ENCODE results near the gene CERCAM.
"Not testable (repeated sequence)": the region's sequence is repeated elsewhere in the genome, so short reads cannot be mapped to it uniquely, and the experiment has no call there.

CERCAM gene

DNA sequence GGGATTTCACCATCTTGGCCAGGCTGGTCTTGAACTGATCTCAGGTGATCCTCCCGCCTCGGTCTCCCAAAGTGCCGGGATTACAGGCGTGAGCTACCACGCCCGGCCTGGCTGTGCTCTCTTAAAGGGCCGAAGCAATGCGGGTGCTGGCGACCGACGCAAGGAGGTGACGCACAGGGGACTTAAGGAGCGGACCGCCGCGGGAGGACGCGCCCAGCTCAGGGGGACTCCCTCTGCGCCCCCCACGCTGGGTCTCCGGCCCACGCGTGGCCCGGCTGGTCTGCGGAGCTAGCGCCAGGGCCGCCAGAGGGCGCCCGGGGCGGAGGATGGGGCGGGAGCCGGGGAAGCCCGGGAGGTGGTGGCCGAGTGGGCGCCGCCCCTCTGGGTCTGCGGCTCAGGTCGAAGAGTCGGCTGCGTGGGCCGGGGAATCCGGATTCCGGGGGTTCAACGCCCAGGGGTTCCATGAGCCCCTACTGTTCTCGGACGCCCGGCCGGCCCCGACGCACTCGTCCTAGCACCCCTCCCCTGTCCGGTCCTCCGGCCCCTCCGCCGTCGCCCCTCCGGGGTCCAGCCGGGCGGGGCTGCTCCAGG, 502 bp upstream of the CERCAM start:
- DNase-seq = peak; percentile 72

DNA sequence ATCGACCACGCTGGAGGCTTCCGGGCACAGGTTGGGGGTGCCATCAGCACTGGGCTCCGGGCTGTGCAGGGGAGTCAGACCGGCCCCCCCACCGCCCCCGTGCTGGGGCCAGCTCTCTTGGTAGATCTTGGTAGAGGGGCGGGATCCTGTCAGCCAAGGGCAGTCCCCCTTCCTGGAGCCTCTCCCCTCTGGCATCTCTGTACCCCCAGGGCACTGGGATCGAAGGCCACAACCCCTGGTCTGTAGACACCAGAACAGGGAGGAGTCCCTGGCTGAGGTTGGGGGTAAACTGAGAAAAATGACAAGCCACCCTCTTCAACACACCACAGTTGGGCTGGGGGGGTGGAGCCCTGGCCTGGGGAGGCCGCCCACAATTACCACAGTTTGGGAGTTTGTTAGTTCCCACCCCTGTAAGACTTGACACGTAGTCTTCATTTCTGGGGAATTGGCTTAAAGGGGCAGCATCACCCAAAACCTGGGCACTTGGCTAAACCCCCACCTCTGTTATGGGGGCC, 882 bp downstream of the CERCAM start:
- DNase-seq = peak; percentile 10

DNA sequence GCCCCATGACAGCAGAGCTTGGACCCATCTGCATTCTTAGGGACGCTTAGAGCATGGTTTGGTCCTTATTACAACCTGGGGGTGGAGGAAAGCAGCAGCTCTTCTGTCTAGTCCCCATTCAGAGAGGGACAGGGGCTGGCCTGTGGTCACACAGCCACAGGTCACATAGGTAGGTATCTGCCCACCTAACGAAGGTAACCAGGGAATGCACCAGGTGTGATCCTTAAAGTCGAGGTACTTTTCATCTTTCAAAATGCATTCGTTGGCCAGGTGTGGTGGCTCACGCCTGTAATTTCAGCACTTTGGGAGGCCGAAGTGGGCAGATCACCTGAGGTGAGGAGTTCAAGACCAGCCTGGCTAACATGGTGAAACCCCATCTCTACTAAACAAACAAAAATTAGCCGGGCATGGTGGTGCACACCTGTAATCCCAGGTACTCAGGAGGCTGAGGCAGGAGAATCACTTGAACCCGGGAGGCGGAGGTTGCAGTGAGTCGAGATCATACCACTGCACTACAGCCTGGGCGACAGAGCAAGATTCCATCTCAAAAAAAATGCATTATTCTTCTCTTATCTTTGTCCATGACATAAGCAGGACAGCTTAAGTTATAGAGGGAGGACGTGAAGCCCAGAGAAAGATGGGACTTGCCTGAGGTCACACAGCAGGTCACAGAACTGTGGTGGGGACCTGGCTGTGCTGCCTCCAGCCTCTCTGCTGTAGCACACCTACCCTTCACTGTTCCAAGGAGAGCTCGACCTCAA, 1.5 kb downstream of the CERCAM start:
- not testable (repeated sequence) for DNase-seq

DNA sequence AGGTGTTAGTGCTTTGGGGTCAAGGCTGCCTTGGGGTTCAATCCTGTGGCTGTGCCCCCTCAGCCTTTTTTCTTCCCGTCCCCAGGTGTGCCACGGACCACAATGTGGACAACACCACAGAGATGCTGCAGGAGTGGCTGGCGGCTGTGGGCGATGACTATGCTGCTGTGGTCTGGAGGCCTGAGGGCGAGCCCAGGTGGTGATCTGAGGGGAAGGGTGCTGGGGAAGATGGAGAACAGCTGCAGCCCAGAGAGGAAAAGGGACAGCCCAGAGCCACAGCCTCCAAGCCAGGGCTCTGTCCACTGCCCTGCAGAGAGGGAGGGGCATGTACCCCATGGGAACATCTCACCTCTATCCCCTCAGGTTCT, 2.1 kb downstream of the CERCAM start:
- DNase-seq = no peak

DNA sequence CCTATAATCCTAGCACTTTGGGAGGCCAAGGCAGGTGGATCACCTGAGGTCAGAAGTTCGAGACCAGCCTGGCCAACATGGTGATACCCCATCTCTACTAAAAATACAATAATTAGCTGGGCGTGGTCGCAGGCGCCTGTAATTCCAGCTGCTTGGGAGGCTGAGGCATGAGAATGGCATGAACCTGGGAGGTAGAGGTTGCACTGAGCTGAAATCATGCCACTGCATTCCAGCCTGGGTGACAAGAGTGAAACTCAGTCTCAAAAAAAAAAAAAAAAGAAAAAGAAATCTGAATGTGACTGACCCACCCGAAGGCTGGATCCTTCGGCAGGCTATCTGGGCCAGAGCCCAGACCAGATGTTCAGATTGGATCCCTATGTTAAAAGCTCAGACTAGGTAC, 2.7 kb downstream of the CERCAM start:
- DNase-seq = not testable (repeated sequence)

DNA sequence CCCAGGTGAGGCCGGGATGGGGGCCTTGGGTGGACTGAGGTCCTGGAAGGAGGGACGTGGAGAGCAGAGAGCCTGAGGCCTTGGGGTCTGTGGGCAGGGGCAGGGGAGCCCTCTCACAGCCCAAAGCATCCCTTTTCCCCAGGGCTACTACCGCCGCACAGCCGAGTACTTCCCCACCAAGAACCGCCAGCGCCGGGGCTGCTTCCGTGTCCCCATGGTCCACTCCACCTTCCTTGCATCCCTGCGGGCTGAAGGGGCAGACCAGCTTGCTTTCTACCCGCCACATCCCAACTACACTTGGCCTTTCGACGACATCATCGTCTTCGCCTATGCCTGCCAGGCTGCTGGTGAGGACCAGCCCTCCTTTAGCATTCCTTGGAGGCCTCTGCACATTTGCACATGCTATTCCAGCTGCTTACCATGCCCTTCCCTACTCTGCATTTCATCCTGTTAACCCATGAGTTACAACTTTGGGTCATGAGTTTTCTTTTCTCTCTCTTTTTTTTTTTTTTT, 3.7 kb downstream of the CERCAM start:
- DNase-seq = no peak

DNA sequence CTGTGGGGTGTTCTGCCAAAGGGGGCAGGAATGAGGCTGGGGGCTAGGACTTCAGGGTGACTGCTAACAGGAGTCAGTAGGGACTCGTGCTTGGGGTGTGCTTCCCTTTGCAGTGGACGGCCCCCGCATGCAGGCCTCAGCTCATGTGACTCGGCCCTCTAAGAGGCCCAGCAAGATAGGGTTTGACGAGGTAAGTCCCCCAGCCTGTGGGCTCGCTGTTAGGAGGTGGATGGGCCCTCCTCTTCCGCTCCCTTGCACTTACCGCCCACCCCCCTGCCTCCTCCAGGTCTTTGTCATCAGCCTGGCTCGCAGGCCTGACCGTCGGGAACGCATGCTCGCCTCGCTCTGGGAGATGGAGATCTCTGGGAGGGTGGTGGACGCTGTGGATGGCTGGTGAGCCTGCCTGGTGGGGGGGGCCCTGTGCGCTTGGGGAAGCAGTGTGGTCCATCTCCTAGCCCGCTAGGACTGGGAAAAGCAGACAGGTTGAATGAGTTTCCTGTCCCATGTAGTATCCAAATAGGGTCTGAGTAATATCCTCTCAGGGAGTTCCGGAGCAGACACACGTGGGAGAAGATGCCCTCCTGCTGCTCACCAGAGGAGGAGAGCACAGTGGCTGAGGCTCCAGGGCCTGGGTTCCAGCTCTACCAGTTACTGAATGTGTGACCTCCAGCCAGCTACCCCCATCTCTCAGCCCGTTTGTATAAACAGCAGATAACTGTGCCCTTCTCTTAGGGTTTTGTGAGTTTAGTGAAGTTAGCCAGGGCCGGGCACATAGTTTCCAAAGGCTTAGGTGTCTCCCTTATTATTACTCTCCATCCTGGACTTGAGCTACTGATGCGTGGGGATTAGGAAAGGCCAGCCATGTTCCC, 8.2 kb downstream of the CERCAM start:
- DNase-seq = no peak

DNA sequence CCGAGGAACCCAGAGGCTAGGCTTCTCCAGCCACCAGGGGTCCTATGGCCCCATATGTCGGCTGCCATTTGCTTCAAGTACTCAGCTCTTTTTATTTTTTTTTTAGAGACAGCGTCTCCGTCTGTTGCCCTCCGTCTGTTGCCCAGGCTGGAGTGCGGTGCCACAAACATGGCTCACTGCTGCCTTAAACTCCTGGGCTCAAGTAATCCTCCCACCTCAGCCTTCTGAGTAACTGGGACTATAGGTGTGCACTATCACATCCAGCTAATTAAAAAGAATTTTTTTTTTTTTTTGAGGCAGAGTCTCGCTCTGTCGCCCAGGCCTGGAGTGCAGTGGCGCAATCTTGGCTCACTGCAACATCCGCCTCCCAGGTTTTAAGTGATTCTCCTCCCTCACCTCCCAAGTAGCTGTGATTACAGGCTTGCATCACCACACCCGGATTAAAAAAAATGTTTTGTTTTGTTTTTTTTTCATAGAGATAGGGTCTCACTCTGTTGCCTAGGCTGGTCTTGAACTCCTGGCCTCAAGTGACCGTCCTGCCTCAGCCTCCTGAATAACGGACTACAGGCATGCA, 8.9 kb downstream of the CERCAM start:
- DNase-seq = no peak

DNA sequence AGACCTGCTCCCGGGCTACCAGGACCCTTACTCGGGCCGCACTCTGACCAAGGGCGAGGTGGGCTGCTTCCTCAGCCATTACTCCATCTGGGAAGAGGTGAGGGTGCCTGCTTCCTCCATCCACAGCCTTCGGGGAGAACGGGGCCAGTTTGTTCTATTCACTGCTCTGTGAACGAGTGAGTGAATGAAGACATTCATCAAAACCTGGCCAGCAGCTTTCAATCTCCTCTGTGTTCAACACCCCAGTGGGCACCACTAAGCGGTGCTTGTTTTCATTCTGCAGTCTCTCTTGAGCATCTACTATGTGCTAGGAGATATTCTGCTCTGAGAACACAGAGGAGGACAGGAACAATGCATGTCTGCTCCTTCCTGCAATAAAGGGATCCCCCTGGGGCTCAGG, 10.6 kb downstream of the CERCAM start:
- DNase-seq = no peak

DNA sequence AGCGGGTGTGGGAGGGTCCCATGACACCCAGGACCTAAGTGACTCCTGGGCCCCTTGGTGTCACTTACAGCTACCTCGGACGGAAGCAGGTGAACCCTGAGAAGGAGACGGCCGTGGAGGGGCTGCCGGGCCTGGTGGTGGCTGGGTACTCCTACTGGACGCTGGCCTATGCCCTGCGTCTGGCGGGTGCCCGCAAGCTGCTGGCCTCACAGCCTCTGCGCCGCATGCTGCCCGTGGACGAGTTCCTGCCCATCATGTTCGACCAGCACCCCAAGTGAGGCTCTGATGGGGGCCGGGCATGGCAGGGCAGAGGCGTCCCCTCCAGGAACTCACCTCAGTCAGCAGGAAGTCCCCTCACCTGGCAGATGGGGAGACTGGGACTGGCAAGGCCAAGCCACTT, 13.7 kb downstream of the CERCAM start:
- DNase-seq = no peak

DNA sequence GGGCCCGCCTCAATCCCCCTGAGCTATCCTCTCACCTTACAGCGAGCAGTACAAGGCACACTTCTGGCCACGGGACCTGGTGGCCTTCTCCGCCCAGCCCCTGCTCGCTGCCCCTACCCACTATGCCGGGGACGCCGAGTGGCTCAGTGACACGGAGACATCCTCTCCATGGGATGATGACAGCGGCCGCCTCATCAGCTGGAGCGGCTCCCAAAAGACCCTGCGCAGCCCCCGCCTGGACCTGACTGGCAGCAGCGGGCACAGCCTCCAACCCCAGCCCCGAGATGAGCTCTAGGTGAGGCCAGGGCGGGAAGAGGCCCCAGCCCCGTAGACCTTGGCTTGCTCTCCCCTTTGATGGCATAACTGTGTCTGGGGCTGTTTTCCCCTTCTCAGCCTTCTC, 15.0 kb downstream of the CERCAM start:
- DNase-seq = no peak

DNA sequence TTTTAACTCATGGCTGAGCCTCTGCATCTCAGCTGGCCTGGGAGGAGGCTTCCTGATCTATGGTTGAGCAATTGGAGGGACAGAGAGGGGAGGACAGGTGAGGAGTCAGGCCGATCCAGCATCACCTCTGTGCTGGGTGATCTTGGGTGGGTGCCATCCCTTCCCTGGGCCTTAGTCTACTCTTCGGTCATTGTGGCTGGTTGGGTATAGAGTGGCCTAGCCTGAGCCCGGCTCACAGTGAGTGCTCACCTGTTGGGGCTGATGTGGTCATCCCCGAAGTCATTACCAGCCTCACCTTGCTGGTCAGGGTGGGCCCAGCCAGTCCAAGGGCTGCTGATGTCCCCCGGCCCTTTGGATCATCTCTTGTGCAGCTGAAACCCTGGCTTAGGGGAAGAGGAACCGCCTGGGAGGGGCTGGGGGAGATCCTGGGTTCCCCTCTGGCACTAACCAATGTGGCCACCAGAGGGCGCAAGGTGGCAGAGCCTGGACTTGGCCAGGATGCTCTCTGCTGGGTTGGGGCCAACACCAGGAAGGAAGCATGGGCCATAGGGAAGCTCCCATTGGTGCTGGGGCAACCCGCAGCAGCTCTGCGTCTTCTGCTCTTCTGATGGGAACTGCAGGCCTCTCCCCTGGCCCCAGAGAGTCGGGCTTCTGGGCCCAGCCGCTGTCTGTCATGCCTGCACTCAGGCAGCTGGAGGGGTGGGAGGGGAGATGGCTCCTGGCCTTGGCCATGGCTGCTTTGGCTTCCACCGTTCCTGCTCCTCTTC, 17.9 kb downstream of the CERCAM start:
- DNase-seq = peak; percentile 79

DNA sequence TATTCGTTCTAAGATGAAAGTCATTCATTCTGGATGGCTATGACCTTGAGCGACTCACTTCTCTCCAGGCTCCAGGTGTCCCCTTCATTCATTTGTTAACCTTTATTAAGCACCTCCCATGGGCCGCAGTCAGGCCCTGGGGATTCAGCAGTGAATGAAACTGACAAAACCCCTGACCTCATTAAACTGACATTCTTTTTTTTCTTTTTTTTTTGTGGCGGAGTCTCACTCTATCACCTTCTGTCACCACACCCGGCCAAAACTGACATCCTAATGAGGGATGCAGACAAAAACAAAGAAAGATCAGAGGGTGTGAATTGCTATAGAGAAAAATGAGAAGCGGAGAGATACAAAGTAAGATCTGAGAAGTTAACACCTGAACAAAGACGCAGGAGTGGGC, 18.6 kb downstream of the CERCAM start:
- DNase-seq = no peak

DNA sequence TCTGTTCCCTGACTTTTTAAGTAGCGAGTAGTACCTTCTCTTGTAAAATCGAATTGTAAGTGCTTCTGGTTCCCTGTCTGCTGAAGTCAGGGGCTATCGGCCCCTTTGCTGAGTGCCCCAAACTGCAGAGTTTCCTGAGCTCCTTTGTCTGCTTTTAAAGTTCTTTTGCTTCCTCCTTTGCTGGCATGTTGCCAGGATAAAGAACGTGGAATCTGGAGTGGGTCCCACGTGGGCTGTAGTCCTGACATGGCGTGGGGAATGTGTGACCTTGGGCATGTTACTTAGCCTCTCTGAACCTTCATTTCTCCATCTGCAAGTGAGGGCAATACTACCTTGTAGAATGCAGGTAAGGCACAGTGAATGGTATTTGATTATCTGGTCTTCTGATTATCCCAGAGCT, 21.5 kb downstream of the CERCAM start:
- no peak for DNase-seq

DNA sequence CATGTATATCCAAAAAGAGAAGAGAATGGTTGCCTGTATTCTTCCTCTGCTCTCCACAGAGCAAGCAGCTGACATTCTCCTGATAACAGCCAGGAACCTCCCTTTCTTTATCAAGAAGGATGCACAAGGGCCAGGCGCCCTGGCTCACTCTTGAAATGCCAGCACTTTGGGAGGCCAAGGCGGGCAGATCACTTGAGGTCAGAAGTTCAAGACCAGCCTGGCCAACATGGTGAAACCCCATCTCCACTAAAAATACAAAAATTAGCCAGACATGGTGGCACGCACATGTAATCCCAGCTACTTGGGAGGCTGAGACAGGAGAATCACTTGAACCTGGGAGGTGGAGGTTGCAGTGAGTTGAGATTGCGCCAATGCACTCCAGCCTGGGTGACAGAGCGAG, 25.8 kb downstream of the CERCAM start:
- DNase-seq = not testable (repeated sequence)

DNA sequence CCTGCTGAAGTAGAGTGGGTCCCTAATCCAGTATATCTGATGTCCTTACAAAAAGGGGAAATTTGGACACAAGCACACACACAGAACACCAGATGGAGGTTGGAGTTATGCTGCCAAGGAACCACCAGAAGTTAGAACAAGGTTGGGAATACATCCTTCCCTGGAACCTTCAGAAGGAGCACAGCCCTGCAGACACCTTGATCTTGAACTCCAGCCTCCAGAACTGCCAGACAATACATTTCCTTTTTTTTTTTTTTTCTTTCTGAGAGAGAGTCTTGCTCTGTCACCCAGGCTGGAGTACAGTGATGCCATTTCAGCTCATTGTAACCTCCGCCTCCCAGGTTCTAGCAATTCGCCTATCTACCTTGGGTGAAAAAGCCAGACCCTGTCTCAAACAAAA, 28.1 kb downstream of the CERCAM start:
- DNase-seq = no peak

DNA sequence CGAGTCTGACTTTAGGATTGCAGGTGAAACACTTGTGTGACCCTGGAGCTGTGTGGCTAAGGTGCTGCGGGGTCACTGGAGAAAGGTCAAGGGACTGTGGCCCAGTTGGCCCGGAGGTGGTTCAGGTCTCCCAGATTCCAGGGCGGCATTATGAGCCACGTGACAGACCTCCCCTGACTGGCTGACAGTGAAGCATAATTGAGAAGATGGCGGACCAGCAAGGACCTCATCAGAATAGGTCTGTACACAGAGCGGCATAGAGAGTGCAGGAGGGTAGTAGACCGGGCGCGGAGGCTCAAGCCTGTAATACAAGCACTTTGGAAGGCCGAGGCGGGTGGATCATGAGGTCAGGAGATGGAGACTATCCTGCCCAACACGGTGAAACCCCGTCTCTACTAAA, 34.3 kb downstream of the CERCAM start:
- no peak for DNase-seq

DNA sequence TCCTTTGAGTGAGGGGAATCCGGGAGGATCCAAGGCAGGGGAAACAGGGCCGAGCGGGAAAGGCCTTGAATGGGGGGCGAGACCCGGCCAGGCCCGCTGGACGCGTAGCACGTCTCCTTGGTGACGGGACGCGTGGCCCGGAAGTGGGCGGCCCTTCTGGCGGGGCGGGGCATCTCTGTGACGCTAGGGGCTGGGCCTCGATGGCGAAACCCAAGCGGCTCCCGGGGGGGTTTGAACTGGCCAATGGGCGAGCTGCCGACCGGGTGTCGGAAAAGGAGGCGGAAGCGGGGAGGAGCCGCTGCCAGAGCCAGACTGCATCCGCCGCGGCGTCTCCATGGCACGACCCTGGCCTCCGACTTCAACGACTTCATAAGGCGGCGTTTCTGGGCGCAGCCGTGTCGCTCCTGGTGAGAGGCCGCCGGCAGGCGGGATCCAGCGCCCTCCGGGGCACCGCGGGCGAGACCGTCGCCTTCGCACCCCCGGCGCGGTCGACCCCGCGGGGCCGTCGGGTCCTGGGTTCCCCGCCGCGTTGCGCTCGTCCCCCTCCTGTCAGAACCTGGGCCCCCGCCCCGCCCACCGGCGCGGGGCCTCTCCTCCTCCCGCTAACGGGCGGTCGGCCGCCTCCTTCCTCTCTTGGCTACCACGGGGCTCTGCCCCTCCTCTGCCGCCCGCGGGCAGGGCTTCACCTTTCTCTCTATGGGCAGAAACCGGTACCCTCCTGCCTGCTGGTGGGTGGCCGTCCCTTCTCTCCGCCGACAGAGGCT, 35.4 kb downstream of the CERCAM start, which contains the start of gene ODF2:
Gene ODF2 (plus strand): TSS at position 158 of the 764 bp plus-strand sequence. CDS start 86 bp downstream, at position 244.
- peak; percentile 98 for DNase-seq

DNA sequence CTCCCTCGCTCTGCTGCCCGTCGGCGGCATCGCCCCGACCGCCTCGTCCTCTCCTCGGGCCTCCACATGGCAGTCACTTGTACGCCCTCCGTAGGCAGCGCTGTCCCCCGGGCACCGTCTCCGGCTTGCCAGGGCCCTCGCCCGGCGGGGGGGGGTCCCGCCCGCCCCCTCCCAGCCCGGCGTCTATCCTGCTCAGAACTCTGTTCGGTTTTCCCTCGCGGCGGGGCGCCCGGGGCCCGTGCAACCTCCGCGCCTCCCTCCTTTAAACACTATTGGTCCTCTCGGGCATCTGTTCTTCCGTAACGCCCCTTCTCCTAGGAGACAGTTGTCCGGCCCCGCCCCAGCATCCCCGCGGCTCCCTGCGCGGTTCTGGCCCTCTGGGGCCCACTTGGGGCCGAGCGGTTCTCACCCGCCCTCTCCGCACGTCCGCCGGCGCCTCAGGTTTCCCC, 36.0 kb downstream of the CERCAM start:
- DNase-seq = peak; percentile 76

DNA sequence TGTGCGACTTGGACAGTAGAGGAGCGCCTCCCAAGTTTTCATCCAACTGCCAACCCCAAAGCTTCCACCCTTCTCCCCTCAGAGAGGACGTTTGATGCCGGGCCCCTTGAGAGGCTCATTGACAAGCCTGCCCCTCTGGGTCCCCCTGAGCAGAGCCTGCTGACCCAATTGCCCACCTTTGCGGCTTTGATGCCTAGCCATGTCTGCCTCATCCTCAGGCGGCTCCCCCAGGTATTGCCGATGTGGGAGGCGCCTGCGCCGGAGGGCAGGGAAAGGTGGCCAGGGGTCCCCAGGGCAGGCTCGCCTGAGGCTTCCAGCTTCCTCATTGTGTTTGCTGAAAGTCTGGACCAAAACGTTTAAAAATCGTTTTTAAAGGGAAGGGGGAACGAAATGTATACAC, 36.5 kb downstream of the CERCAM start:
- no peak for DNase-seq

DNA sequence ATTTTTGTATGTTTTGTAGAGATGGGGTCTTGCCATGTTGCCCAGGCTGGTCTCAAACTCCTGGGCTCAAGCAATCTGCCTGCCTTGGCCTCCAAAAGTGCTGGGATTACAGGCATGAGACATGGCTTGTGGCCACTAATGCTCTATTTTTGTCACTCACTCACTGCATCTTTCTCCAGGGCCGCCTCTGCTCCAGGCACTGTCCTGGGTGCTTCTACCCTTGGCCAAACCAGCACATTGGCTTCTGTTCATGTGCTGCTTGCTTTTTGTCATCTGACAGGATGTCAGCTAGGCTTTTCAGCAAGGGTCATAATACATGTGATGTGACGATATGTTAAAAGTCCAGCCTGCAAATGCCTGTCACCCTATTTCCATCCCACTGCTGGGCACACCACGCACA, 38.4 kb downstream of the CERCAM start:
- no peak for DNase-seq
